HepG2 (cell line): ENCODE data around the gene GALNTL6. TPM values are rescaled to one million over a fixed set of nuclear protein-coding genes. Genes with fewer than 3 reads are reported as not detected.

Experiments used
- ATAC-seq: fragments of 200-7000 bp; cut with Tn5 transposase; 3 replicates; pipeline ENCODE4 v1.9.1; 2020; ENCODE audit warnings: mild to moderate bottlenecking, moderate library complexity
- BruUV-seq: library from RNA; stranded (reverse); fragments of 400-500 nt; replicated peaks from 2 replicates; lab custom pipeline; 2021; lab: Mats Ljungman, UMichigan
- CTCF ChIA-PET: fragments of 300-600 bp; formaldehyde crosslinking; extraction: SDS; loops from one replicate; lab custom pipeline; 2021; ENCODE audit warnings: low total read pairs, inconsistent platforms, low intra/inter-chr PET ratio; lab: Yijun Ruan, JAX
- POLR2A ChIA-PET: fragments of 350-600 bp; sonication (Branson Sonifier 250); formaldehyde crosslinking; loops from one replicate; lab custom pipeline; 2020; ENCODE audit warnings: antibody characterized with exemption, inconsistent platforms; lab: Yijun Ruan, JAX
- DNase-seq: peaks from one replicate; pipeline ENCODE4 v3.0.0-alpha.2; 2015; ENCODE audit warnings: low spot score
- FAIRE-seq: peaks from 3 replicates; lab custom pipeline; 2011; peaks lifted over from hg19 to GRCh38; lab: Jason Lieb, UNC
- H2AFZ ChIP-seq: one replicate; pipeline ENCODE4 v1.6.1; 2011; ENCODE audit warnings: low read length, inconsistent platforms
- H3K27ac ChIP-seq: fragments of 300-600 bp; 3 replicates; pipeline ENCODE4 v1.8.0; 2011; ENCODE audit warnings: mixed run types, mild to moderate bottlenecking, mixed read lengths, low read length, inconsistent platforms; ENCODE audit not compliant: insufficient read depth; ENCODE audit errors: extremely low read length
- H3K27me3 ChIP-seq, 2 experiments: fragments of 200-600 bp in 1 of 2; 2 replicates in 1 of 2; 3 replicates in 1 of 2; pipeline versions ENCODE4 v1.6.0 to v1.8.0; 2011; ENCODE audit warnings: low read length in 2 of 2, mild to moderate bottlenecking in 2 of 2, moderate library complexity in 2 of 2, inconsistent platforms in 1 of 2; ENCODE audit not compliant: insufficient read depth in 2 of 2, control insufficient read depth in 1 of 2
- H3K36me3 ChIP-seq, 2 experiments: fragments of 200-600 bp in 1 of 2; replicated peaks in 1 of 2; 2 replicates in 1 of 2; 3 replicates in 1 of 2; pipeline versions ENCODE4 v1.5.1 to v1.8.0; 2011; ENCODE audit warnings: low read length in 2 of 2, inconsistent platforms in 1 of 2; ENCODE audit not compliant: insufficient read depth in 2 of 2, control insufficient read depth in 1 of 2
- H3K4me1 ChIP-seq: 2 replicates; pipeline ENCODE4 v1.5.1; 2012; ENCODE audit warnings: low read length, inconsistent platforms; ENCODE audit not compliant: insufficient read depth
- H3K4me2 ChIP-seq: 2 replicates; pipeline ENCODE4 v1.6.0; 2011; ENCODE audit warnings: low read depth, low read length, inconsistent platforms
- H3K4me3 ChIP-seq, 3 experiments: fragments of 200-600 bp in 1 of 3; sonication (generic), shearing (Covaris generic) in 1 of 3; replicated peaks in 1 of 3; 2 replicates each; pipeline ENCODE4 v1.5.1; 2011 to 2016; ENCODE audit warnings: low read length in 3 of 3, inconsistent platforms in 2 of 3, low read depth in 2 of 3, mild to moderate bottlenecking in 2 of 3, control low read depth in 1 of 3, mixed read lengths in 1 of 3; ENCODE audit not compliant: insufficient read depth in 1 of 3
- H3K79me2 ChIP-seq: one replicate; pipeline ENCODE4 v1.6.1; 2011; ENCODE audit warnings: low read length, inconsistent platforms; ENCODE audit not compliant: insufficient read depth
- H3K9ac ChIP-seq: 2 replicates; pipeline ENCODE4 v1.6.0; 2011; ENCODE audit warnings: mild to moderate bottlenecking, low read depth, low read length, inconsistent platforms; ENCODE audit not compliant: insufficient read depth
- H3K9me3 ChIP-seq: 2 replicates; pipeline ENCODE4 v1.5.1; 2012; ENCODE audit warnings: mild to moderate bottlenecking, low read length
- H4K20me1 ChIP-seq: 2 replicates; pipeline ENCODE4 v1.6.0; 2011; ENCODE audit warnings: inconsistent platforms, mild to moderate bottlenecking, low read length, moderate library complexity; ENCODE audit not compliant: insufficient read depth
- PRPF4 ChIP-seq: fragments of 200-400 bp; formaldehyde crosslinking; IDR thresholded peaks from 2 replicates; pipeline ENCODE4 v1.6.1; 2016; ENCODE audit warnings: low read length, low read depth; ENCODE audit not compliant: poor library complexity, severe bottlenecking
- ZNF773 ChIP-seq: sonication (generic); formaldehyde crosslinking; IDR thresholded peaks from 2 replicates; pipeline ENCODE4 v1.4.0; 2020; ENCODE audit warnings: missing genetic modification reagents, borderline replicate concordance
- WGBS: methylation state at CpG from one replicate; pipeline ENCODE4 v1.1.6; 2017; ENCODE audit warnings: low lambda C conversion rate; 5-methylcytosine and 5-hydroxymethylcytosine counted together
- in situ Hi-C: cut with HindIII; loops from 2 replicates; pipeline ENCODE4 v1.10.0; 2017; ENCODE audit warnings: low pct_unique_long_range_greater_than_20kb; ENCODE audit not compliant: extremely low pct_ligation_motif_present
- intact Hi-C: fragments of 100-400 bp; cut with micrococcal nuclease; formaldehyde crosslinking; loops from one replicate; pipeline ENCODE4 v1.10.0; 2022; ENCODE audit not compliant: unreplicated experiment
- polyA plus RNA-seq, 8 experiments: library from polyadenylated mRNA; depleted of rRNA in 3 of 8; stranded (reverse) in 7 of 8; unstranded in 1 of 8; fragments of >200 nt; fragmentation: Illumina TruSeq in 4 of 8; extraction: Trizol in 4 of 8; gene quantifications; 2 replicates each; pipeline versions ENCODE4 v1.2.1 to v1.2.3, GENCODE V29; 2011 to 2016; ENCODE audit warnings: low read depth in 4 of 8, missing spikeins in 1 of 8, mixed read lengths in 1 of 8; ENCODE audit not compliant: insufficient read depth in 1 of 8
- total RNA-seq, 5 experiments: library from RNA; depleted of rRNA; stranded (reverse); fragments of >200 nt; fragmentation: Illumina TruSeq; extraction: Trizol; gene quantifications; 2 replicates each; pipeline ENCODE4 v1.2.3, GENCODE V29; 2016; ENCODE audit warnings: low read depth in 1 of 5
- TF ChIP-seq, protein P1 (sequence below): sonication (generic); formaldehyde crosslinking; IDR thresholded peaks from 2 replicates; pipeline ENCODE4 v1.4.0; 2020; ENCODE audit warnings: mild to moderate bottlenecking, missing genetic modification reagents, borderline replicate concordance

Gene GALNTL6
- total and polyA plus RNA-seq, 2 of the 13 experiments (the other 11 are each of a cell fraction or from before 2014, with no cell fraction given): not detected

GRCh38 chr4:172125443-172125842, 312.2 kb downstream of the GALNTL6 start (continued):
- TF ChIP-seq, protein P1, sequence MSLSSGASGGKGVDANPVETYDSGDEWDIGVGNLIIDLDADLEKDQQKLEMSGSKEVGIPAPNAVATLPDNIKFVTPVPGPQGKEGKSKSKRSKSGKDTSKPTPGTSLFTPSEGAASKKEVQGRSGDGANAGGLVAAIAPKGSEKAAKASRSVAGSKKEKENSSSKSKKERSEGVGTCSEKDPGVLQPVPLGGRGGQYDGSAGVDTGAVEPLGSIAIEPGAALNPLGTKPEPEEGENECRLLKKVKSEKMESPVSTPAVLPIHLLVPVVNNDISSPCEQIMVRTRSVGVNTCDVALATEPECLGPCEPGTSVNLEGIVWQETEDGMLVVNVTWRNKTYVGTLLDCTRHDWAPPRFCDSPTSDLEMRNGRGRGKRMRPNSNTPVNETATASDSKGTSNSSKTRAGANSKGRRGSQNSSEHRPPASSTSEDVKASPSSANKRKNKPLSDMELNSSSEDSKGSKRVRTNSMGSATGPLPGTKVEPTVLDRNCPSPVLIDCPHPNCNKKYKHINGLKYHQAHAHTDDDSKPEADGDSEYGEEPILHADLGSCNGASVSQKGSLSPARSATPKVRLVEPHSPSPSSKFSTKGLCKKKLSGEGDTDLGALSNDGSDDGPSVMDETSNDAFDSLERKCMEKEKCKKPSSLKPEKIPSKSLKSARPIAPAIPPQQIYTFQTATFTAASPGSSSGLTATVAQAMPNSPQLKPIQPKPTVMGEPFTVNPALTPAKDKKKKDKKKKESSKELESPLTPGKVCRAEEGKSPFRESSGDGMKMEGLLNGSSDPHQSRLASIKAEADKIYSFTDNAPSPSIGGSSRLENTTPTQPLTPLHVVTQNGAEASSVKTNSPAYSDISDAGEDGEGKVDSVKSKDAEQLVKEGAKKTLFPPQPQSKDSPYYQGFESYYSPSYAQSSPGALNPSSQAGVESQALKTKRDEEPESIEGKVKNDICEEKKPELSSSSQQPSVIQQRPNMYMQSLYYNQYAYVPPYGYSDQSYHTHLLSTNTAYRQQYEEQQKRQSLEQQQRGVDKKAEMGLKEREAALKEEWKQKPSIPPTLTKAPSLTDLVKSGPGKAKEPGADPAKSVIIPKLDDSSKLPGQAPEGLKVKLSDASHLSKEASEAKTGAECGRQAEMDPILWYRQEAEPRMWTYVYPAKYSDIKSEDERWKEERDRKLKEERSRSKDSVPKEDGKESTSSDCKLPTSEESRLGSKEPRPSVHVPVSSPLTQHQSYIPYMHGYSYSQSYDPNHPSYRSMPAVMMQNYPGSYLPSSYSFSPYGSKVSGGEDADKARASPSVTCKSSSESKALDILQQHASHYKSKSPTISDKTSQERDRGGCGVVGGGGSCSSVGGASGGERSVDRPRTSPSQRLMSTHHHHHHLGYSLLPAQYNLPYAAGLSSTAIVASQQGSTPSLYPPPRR (CRISPR knock-in tag): no peak

- in situ Hi-C loops: no loop called here
- Histone ChIP-seq H2AFZ (no peak overlapping the region), H3K27ac (no peak overlapping the region), H3K9me3 (no peaks in the 10 kb centered on the region), H3K4me3 (no peak overlapping the region), H3K4me1 (no peaks in the 10 kb centered on the region), H3K4me2 (no peak overlapping the region), H4K20me1 (no peaks in the 10 kb centered on the region), H3K9ac (no peak overlapping the region), H3K36me3 (no peaks in the 10 kb centered on the region), H3K79me2 (no peaks in the 10 kb centered on the region), H3K27me3 (no peaks in the 10 kb centered on the region)
- DNase-seq (no peak), FAIRE-seq (no peak), ATAC-seq (no peak)
- no TSS peak for BruUV-seq
- TF ChIP-seq PRPF4 (no peak), ZNF773 (CRISPR knock-in tag) (no peak)
- WGBS: 0% methylated on average over 2 of the region's 4 CpGs
- CTCF ChIA-PET: no interaction called here
- intact Hi-C loops: no loop called here
- POLR2A ChIA-PET: no interaction called here
These were observed 314.0 kb downstream of the GALNTL6 start for GRCh38 chr4:172127168-172127567.
